ENCODE measurements around the gene SURF1. TPM values are rescaled to one million over a fixed set of nuclear protein-coding genes. Genes with fewer than 3 reads are reported as not detected.

The SURF1 gene
- total RNA-seq, 1 donor from 2014 or later: 56.1 TPM

DNA sequence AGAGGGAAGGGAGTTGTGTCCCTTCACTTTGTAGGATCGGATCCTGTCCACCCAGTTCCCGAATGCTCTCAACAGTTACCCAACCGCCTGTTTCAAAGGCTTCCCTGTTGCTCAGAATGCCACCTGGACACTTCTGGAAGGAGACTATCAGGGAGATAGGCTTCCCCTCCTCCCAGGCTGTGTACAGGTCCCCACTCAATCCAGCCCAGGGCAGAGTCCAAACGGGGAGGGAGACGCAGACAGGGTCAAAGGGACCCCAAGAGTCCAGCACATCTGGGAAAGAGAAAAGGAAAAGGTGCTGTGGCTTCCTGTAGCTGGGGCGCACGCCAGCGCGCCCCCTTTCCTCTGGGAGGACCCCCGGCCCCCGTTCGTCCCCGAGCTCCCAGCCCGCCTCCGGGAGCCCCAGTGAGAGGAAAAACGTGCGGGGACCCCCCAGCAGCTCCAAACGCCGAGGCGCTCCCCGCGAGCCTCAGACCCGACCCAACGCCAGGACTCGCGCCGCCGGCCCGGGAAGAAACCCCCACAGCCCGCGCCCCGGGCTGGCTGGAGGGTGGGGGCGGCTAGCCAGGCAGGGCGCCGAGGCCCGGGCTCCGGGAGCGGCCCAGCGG, 18.9 kb upstream of the SURF1 start:
- TF ChIP-seq, protein P1, sequence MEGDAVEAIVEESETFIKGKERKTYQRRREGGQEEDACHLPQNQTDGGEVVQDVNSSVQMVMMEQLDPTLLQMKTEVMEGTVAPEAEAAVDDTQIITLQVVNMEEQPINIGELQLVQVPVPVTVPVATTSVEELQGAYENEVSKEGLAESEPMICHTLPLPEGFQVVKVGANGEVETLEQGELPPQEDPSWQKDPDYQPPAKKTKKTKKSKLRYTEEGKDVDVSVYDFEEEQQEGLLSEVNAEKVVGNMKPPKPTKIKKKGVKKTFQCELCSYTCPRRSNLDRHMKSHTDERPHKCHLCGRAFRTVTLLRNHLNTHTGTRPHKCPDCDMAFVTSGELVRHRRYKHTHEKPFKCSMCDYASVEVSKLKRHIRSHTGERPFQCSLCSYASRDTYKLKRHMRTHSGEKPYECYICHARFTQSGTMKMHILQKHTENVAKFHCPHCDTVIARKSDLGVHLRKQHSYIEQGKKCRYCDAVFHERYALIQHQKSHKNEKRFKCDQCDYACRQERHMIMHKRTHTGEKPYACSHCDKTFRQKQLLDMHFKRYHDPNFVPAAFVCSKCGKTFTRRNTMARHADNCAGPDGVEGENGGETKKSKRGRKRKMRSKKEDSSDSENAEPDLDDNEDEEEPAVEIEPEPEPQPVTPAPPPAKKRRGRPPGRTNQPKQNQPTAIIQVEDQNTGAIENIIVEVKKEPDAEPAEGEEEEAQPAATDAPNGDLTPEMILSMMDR (IDR thresholded peaks at IDR 0.05; ENCODE audit: partially characterized antibody, unreplicated experiment): no peak
- Mint-ChIP-seq H3K4me1 (ENCODE audit: low read depth, unreplicated experiment) (peaks cover 12% of the 10 kb centered on the region), H3K36me3 (ENCODE audit: unreplicated experiment) (no peaks in the 10 kb centered on the region), H3K27ac (ENCODE audit: unreplicated experiment) (peak overlapping the region; percentile 94), H3K4me3 (ENCODE audit: unreplicated experiment) (peak overlapping the region; percentile 94), H3K9me3 (ENCODE audit: unreplicated experiment) (peaks cover 3% of the 10 kb centered on the region), H3K27me3 (ENCODE audit: unreplicated experiment) (peaks cover 3% of the 10 kb centered on the region)
- no peak for DNase-seq

DNA sequence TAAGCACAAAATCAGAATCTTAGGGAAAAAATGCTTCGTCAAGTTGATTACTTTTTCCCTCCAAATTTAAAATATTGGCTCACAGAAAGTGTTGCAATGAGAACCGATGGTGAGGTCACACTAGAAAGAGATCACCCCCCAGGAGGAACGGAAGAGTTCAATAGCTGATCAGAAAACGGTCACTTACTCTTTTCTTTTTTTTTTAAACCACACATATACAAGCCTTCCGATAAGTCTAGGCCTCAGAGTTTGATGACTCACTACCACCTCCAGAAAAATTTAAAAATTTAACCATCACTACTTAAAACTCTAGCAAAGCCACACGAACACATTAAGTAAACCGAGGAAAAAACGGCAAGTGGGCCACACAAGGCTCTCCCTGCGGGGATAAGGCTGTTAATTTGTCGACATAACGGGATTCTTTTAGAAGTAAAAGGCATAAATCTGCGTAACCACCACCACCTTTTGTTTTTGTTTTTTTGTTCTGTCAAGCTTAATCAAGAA, 18.4 kb upstream of the SURF1 start:
- DNase-seq: no peak
- peak overlapping the region; percentile 94 for H3K27ac Mint-ChIP-seq (ENCODE audit: unreplicated experiment)
- H3K27me3 Mint-ChIP-seq (ENCODE audit: unreplicated experiment): peaks cover 3% of the 10 kb centered on the region
- TF ChIP-seq, protein P1 (IDR thresholded peaks at IDR 0.05; ENCODE audit: partially characterized antibody, unreplicated experiment): no peak
- peaks cover 3% of the 10 kb centered on the region for H3K9me3 Mint-ChIP-seq (ENCODE audit: unreplicated experiment)
- H3K4me3 Mint-ChIP-seq (ENCODE audit: unreplicated experiment): peak overlapping the region; percentile 94
- H3K36me3 Mint-ChIP-seq (ENCODE audit: unreplicated experiment): no peaks in the 10 kb centered on the region
- H3K4me1 Mint-ChIP-seq (ENCODE audit: low read depth, unreplicated experiment): peaks cover 14% of the 10 kb centered on the region

DNA sequence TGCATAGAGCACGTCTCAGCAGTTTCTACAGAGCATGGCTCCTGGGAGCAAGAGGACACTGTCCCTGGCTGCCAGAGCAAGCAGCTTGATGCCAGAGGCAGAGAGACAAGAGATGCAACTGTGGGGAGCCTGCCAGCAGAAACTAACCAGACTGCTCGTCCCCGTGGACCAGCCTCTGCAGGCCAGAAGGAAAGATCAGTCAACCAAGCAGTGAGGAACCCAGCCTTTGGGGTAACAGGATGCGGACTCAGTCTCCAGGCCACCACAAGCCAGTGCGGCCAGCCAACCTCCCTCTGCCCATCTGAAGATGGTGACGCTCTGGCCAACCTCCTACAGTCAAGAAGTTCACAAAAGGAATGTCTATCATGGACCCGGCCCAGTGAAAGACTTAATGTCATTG, 15.9 kb upstream of the SURF1 start:
- H3K27me3 Mint-ChIP-seq (ENCODE audit: unreplicated experiment): peaks cover under 1% of the 10 kb centered on the region
- no peak overlapping the region for H3K27ac Mint-ChIP-seq (ENCODE audit: unreplicated experiment)

DNA sequence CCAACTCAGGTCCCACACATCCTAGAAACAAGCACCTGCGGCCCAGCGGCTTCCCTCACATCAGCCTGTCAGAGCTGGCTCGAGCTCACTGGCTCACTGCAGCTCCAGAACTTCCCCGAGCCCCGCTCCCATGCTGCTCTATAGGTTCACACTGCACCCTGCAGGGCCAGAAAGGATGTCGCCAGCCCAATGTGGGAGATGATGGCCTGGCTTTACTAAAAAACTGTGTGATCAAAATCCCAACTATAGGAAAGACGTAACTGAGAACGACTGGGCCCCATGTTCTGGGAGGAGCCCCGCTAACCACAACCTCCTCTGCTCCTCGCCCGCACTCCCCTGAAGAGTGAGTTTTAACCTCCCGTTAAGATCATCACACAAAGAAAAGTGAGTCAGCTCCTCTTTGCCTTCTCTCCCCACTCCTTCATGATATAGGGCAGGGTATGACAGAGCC, 15.0 kb upstream of the SURF1 start:
- Mint-ChIP-seq H3K27me3 (ENCODE audit: unreplicated experiment) (no peaks in the 10 kb centered on the region), H3K27ac (ENCODE audit: unreplicated experiment) (peak overlapping the region; percentile 2), H3K36me3 (ENCODE audit: unreplicated experiment) (no peaks in the 10 kb centered on the region), H3K4me3 (ENCODE audit: unreplicated experiment) (peak overlapping the region; percentile 35), H3K4me1 (ENCODE audit: low read depth, unreplicated experiment) (peaks cover 28% of the 10 kb centered on the region), H3K9me3 (ENCODE audit: unreplicated experiment) (peaks cover 5% of the 10 kb centered on the region)
- DNase-seq: no peak
- TF ChIP-seq, protein P1 (IDR thresholded peaks at IDR 0.05; ENCODE audit: partially characterized antibody, unreplicated experiment): no peak

More for the DNA sequence above, 15.9 kb upstream of the SURF1 start:
- Mint-ChIP-seq H3K36me3 (ENCODE audit: unreplicated experiment) (no peaks in the 10 kb centered on the region), H3K9me3 (ENCODE audit: unreplicated experiment) (peaks cover 5% of the 10 kb centered on the region), H3K4me3 (ENCODE audit: unreplicated experiment) (peak overlapping the region; percentile 52), H3K4me1 (ENCODE audit: low read depth, unreplicated experiment) (peaks cover 28% of the 10 kb centered on the region)
- no peak for DNase-seq
- TF ChIP-seq, protein P1 (IDR thresholded peaks at IDR 0.05; ENCODE audit: partially characterized antibody, unreplicated experiment): no peak

DNA sequence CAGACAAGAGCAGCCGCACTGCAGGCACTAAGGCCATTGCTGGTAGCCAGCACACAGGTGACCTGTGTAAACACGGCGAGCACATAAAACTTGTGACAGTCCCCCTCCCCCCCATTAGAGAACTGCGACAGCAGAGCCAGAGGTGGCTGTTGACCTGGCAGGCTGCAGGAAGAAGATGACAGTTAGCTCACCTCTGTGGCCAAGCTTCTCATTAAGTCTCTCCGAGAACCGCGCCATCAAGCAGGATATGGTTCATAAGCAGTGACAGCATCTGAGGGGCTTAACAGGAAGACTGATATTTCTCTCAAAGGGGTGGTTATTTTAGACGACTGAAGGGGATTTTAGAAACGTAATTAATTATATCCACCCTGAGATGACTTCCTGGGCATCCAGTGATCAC, 14.4 kb upstream of the SURF1 start:
- H3K9me3 Mint-ChIP-seq (ENCODE audit: unreplicated experiment): peaks cover 5% of the 10 kb centered on the region
- no peak overlapping the region for H3K27ac Mint-ChIP-seq (ENCODE audit: unreplicated experiment)
- H3K4me3 Mint-ChIP-seq (ENCODE audit: unreplicated experiment): no peak overlapping the region
- no peaks in the 10 kb centered on the region for H3K27me3 Mint-ChIP-seq (ENCODE audit: unreplicated experiment)
- TF ChIP-seq, protein P1 (IDR thresholded peaks at IDR 0.05; ENCODE audit: partially characterized antibody, unreplicated experiment): no peak
- DNase-seq: no peak
- peaks cover 28% of the 10 kb centered on the region for H3K4me1 Mint-ChIP-seq (ENCODE audit: low read depth, unreplicated experiment)
- no peaks in the 10 kb centered on the region for H3K36me3 Mint-ChIP-seq (ENCODE audit: unreplicated experiment)
